ENCODE data around the gene ESCO1.
A peak's percentile ranks its signal among the peaks of the same experiment; 100 is the strongest.
"Not testable (repeated sequence)": the region's sequence is repeated elsewhere in the genome, so short reads cannot be mapped to it uniquely, and the experiment has no call there.

Gene ESCO1, protein sequence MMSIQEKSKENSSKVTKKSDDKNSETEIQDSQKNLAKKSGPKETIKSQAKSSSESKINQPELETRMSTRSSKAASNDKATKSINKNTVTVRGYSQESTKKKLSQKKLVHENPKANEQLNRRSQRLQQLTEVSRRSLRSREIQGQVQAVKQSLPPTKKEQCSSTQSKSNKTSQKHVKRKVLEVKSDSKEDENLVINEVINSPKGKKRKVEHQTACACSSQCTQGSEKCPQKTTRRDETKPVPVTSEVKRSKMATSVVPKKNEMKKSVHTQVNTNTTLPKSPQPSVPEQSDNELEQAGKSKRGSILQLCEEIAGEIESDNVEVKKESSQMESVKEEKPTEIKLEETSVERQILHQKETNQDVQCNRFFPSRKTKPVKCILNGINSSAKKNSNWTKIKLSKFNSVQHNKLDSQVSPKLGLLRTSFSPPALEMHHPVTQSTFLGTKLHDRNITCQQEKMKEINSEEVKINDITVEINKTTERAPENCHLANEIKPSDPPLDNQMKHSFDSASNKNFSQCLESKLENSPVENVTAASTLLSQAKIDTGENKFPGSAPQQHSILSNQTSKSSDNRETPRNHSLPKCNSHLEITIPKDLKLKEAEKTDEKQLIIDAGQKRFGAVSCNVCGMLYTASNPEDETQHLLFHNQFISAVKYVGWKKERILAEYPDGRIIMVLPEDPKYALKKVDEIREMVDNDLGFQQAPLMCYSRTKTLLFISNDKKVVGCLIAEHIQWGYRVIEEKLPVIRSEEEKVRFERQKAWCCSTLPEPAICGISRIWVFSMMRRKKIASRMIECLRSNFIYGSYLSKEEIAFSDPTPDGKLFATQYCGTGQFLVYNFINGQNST

DNA sequence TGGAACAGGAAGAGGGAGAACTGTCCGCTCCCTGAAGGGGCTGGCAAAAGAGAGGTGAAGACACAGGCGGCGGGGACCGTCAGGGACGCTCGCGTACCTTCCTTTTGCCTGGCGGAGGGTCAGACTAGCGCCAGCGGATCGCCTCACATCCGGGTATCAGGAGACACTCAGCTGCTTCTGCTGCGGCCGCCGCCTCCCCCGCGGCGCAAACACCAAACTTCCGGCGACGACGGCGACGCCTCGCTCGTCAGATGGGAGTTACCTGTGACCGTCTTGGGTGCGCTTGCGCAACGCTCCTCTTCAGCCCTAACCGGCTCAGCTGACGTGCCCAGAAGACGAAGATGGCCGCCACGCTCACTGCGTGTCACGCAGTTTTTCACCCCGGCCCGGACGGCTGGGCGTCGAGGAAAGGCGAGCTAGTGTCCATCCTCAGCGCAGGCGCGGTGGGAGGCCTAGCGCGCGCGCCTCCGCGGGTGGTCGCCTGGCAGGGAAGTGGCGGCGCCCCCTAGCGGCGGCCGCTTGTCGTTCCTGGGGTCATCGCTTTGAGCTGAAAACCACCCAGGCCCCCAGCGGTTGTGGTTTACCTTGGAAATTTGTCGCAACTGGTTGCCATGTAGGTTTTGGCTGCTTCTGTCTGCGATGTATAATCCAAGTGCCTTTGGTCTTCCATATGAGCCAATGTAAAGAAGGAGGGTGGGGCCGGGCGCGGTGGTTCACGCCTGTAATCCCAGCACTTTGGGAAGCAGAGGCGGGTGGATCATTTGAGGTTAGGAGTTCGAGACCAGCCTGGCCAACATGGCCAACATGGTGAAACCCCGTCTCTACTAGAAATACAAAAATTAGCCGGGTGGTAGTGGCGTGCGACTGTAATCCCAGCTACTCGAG lies at the start of gene ESCO1:
TSS of gene ESCO1 (minus strand) at position 179 of the 885 bp plus-strand sequence. CDS start 25,861 bp downstream, outside the sequence.
- no peak for TF ChIP-seq ZFX (IDR thresholded peaks at IDR 0.05; ENCODE audit: borderline replicate concordance)
- TF ChIP-seq, protein P1, sequence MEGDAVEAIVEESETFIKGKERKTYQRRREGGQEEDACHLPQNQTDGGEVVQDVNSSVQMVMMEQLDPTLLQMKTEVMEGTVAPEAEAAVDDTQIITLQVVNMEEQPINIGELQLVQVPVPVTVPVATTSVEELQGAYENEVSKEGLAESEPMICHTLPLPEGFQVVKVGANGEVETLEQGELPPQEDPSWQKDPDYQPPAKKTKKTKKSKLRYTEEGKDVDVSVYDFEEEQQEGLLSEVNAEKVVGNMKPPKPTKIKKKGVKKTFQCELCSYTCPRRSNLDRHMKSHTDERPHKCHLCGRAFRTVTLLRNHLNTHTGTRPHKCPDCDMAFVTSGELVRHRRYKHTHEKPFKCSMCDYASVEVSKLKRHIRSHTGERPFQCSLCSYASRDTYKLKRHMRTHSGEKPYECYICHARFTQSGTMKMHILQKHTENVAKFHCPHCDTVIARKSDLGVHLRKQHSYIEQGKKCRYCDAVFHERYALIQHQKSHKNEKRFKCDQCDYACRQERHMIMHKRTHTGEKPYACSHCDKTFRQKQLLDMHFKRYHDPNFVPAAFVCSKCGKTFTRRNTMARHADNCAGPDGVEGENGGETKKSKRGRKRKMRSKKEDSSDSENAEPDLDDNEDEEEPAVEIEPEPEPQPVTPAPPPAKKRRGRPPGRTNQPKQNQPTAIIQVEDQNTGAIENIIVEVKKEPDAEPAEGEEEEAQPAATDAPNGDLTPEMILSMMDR (IDR thresholded peaks at IDR 0.05), result peak; percentile 99

DNA sequence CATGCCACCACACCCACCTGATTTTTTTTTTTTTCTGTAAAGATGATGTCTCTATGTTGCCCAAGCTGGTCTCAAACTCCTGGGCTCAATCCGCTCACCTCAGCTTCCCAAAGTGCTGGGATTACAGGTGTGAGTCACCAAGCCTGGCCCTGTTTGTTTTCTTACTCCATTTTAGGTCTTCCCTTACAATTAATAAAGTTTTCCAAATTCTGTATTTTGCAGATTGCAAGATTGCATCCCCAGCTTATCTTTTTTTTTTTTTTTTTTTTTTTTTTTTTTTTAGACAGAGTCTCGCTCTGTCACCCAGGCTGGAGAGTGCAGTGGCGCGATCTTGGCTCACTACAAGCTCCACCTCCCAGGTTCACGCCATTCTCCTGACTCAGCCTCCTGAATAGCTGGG lies 39.9 kb upstream of the ESCO1 start:
- not testable (repeated sequence) for H3K27ac ChIP-seq

More for the DNA sequence above, at the start of gene ESCO1:
- peak within 1 kb of the TSS; percentile 99 for H3K27ac ChIP-seq

DNA sequence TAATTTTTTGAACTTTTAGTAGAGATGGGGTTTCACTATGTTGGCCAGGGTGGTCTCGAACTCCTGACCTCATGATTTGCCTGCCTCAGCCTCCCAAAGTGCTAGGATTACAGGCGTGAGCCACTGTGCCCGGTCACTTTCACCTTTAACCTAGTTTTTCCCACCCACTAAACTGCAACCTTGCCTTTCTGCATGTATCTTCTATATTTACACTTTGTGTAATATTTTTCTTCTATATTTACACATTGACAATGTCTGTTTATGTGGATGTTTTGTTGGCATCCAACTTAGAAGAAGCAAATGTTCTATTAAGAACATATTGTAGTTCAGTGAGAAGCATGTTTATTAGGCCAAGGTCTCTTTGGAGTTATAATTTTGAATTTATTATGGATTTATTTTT lies 38.3 kb upstream of the ESCO1 start:
- TF ChIP-seq ZFX (IDR thresholded peaks at IDR 0.05; ENCODE audit: borderline replicate concordance), result no peak
- TF ChIP-seq, protein P1 (IDR thresholded peaks at IDR 0.05), result no peak
- H3K27ac ChIP-seq, result peak overlapping the region; percentile 76

DNA sequence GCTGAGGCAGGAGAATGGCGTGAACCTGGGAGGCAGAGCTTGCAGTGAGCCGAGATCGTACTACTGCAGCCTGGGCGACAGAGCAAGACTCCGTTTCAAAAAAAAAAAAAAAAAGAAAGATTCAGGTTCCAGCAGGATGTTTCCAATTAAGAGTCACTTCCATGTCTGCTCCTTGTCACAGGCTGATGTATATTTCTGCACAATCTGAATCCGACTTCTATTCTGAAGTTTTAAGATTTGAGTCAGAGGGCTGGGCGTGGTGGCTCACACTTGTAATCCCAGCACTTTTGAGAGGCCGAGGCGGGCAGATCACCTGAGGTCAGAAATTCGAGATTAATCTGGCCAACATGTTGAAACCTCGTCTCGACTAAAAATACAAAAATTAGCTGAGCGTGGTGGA lies 36.3 kb upstream of the ESCO1 start:
- TF ChIP-seq, protein P1 (IDR thresholded peaks at IDR 0.05), result no peak
- TF ChIP-seq ZFX (IDR thresholded peaks at IDR 0.05; ENCODE audit: borderline replicate concordance), result no peak
- peak overlapping the region; percentile 76 for H3K27ac ChIP-seq

DNA sequence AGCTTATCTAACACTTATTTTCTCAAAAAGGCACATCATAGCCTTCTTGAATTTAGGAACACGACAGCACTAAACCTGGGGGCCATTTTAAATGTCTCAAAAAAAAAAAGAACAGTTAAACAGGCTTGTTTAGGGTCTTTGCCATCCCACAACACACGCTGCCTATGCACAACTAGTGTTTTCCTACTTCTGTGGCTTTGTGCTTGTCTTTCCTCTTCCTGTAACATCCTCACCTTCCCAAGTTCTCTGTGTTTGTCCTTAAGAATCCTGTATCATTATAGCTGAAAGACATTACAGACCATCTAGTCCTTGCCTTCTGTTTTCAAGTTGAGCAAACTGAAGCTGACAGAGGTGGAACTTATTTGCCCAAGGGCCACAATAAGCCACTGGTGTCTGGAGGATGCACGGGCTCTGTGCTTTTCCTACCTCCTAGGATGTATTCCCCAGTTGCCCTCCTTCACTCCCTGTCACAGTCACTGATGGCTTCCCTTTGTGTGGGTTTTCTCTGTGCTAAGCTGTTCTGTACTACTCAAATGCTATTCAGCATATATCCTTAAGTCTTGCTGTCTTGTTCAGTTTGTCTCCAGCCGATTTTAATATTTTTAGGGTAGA lies 34.2 kb upstream of the ESCO1 start:
- TF ChIP-seq, protein P1 (IDR thresholded peaks at IDR 0.05), result no peak
- TF ChIP-seq ZFX (IDR thresholded peaks at IDR 0.05; ENCODE audit: borderline replicate concordance), result no peak

DNA sequence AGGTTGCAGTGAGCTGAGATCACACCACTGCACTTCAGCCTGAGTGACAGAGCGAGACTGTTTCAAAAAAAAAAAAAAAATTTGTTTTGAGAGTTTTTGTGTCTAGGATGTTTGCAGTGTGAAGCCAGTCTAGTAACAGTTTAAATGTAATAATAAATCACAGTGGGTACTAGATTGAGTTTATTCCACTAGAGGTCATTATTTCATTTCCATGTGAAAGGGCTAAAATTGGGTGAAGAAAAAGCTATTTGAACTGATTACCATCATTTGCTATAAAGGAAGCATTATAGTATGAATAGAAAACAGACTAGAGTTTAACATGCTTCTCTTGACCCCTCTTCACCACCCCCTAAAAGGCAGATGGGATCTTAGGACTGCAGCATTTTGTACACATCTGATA lies 31.9 kb upstream of the ESCO1 start:
- no peak overlapping the region for H3K27ac ChIP-seq

More for the DNA sequence above, 34.2 kb upstream of the ESCO1 start:
- no peak overlapping the region; the same call in 1 of the 2 replicates for H3K27ac ChIP-seq

More for the DNA sequence above, 31.9 kb upstream of the ESCO1 start:
- TF ChIP-seq, protein P1 (IDR thresholded peaks at IDR 0.05), result no peak
- TF ChIP-seq ZFX (IDR thresholded peaks at IDR 0.05; ENCODE audit: borderline replicate concordance), result no peak

Data from 22Rv1 (cell line).